ENCODE data around the gene IL3RA.
"Not testable (repeated sequence)": the region's sequence is repeated elsewhere in the genome, so short reads cannot be mapped to it uniquely, and the experiment has no call there.

IL3RA gene

DNA sequence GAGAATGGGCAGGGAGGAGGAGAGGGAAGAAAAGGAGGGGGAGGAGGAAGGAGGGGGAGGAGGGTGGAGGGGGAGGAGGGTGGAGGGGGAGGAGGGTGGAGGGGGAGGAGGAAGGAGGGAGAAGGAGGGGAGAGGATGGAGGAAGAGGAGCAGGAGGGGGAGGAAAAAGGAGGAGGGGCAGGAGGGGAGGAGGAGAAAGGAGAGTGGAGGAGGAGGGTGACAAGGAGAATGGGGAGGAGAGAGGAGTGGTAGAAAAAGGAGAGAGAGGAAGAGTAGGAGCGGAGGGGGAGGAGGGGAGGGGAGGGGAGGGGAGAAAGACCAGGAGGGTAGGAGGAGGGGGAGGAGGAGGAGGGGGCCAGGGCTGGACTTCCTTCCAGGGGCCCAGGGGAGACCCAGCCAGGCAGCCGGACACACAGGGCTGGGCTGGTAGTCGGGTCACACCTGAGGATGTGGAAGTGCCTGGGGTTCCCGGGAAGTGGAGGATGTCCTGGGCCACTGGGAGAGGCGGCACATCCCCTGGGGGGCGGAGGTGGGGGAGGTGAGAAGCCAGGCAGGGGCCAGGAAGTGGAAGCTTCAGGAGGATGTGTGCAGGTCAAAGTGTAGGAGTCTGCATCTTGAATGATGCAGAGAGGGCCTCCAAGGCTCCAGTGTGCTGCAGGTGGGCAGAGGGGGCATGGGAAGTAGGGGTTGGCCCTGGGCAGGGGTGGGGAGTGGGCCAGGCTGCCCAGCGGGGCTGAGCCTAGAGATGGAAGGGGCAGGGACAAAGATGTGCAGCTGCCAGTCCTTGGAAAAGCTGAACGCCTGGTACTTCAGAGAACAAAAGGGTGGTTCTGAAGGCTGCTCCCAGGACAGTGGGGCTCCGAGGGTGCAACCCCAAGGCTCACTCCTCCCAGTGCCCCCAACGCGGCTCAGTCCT lies 18.8 kb downstream of the IL3RA start:
- TF ChIP-seq, protein P1, sequence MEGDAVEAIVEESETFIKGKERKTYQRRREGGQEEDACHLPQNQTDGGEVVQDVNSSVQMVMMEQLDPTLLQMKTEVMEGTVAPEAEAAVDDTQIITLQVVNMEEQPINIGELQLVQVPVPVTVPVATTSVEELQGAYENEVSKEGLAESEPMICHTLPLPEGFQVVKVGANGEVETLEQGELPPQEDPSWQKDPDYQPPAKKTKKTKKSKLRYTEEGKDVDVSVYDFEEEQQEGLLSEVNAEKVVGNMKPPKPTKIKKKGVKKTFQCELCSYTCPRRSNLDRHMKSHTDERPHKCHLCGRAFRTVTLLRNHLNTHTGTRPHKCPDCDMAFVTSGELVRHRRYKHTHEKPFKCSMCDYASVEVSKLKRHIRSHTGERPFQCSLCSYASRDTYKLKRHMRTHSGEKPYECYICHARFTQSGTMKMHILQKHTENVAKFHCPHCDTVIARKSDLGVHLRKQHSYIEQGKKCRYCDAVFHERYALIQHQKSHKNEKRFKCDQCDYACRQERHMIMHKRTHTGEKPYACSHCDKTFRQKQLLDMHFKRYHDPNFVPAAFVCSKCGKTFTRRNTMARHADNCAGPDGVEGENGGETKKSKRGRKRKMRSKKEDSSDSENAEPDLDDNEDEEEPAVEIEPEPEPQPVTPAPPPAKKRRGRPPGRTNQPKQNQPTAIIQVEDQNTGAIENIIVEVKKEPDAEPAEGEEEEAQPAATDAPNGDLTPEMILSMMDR (IDR thresholded peaks at IDR 0.05; ENCODE audit: low read depth, low read length): no peak
- no peak for DNase-seq (ENCODE audit: extremely low read depth, low read depth)

DNA sequence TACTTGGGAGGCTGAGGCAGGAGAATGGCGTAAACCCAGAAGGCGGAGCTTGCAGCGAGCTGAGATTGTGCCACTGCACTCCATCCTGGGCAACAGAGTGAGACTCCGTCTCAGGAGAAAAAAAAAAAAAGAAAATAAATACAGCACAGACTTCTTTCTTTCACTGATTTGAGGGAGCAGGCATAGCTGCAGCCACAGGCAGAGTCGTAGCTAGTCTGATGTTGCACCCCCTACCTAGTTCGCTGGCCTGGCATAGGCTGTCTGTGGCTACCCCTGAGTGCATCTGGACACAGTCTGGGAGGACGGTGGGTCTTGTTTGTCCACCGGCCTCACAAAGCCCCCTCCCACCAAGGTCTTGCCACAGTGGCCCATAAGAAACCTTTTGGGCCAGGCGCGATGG lies 21.4 kb downstream of the IL3RA start:
- no peak for DNase-seq (ENCODE audit: extremely low read depth, low read depth)
- TF ChIP-seq, protein P1 (IDR thresholded peaks at IDR 0.05; ENCODE audit: low read depth, low read length): no peak

DNA sequence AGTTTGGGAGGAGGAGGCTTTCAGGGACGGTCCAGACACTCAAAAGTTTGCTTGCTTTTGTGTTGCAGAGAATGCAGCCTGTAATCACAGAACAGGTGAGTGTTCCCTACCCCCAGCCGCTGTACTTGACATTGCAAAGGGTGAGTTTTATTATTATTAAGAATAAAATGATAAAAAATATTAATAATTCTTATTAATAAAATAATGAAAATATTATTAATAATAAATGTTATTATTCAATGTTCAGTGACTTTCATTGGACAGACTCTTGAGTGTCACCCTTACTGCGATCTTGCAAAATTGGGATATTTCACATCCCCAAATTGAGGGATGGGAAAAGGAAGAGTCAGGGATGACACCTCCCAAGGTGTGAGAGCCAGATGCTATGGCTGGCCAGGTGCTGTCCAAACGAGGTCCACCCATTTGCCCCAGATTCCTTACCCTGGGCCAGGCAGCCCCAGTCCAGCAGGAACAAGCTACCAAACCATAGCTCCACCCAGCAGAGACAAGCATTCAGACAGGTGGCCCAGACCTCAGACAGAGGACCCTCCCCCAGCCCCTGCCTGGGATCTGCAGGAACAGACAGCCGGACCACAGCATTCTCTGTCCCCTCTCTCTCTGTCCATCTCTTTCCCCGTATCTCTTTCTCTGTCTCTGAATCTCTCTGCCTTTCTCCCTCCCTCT lies 22.4 kb downstream of the IL3RA start:
- no peak for DNase-seq (ENCODE audit: extremely low read depth, low read depth)
- TF ChIP-seq, protein P1 (IDR thresholded peaks at IDR 0.05; ENCODE audit: low read depth, low read length): no peak

DNA sequence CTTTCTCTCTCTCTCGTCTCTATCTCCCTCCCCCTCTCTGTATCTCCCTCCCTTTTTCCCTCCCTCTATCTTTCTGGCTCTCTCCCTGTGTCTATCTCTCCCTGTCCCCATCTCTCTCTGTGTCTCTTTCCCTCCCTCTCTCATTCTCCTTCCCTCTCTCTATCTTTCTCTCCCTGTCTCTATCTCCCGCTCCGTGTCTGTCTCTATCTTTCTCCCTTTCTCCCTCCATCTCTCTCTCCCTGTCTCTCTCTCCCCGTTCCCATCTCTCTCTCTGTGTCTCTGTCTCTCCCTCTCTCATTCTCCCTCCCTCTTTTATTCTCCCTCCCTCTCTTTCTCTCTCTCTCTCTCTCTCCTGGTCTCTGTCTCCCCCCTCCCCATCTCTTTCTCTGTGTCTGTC lies 22.9 kb downstream of the IL3RA start:
- TF ChIP-seq, protein P1 (IDR thresholded peaks at IDR 0.05; ENCODE audit: low read depth, low read length): no peak
- no peak for DNase-seq (ENCODE audit: extremely low read depth, low read depth)

DNA sequence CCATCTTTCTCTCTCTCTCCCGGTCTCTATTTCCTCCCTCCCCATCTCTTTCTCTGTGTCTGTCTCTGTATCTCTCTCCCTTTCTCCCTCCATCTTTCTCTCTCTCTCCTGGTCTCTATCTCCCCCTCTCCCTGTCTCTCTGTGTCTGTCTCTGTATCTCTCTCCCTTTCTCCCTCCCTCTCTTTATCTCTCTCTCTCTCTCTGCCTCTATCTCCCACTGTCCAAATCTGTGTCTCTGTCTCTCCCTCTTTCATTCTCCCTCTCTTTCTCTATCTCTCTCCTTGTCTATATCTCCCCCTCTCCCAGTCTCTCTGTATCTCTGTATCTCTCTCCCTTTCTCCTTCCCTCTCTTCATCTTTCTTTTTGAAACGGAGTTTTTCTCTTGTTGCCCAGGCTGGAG lies 23.6 kb downstream of the IL3RA start:
- TF ChIP-seq, protein P1 (IDR thresholded peaks at IDR 0.05; ENCODE audit: low read depth, low read length): no peak
- DNase-seq (ENCODE audit: extremely low read depth, low read depth): no peak

DNA sequence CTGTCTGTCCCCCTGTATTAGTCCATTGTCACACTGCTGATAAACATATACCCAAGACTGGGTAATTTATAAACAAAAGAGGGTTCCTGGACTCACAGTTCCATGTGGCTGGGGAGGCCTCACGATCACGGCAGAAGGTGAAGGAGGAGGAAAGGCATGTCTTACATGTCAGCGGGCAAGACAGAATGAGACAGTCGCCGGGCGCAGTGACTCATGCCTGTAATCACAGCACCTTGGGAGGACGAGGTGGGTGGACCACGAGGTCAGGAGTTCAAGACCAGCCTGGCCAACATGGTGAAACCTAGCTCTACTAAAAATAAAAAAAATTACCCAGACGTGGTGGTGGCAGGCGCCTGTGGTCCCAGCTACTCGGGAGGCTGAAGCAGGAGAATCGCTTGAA lies 24.7 kb downstream of the IL3RA start:
- TF ChIP-seq, protein P1 (IDR thresholded peaks at IDR 0.05; ENCODE audit: low read depth, low read length): no peak
- DNase-seq (ENCODE audit: extremely low read depth, low read depth): no peak

DNA sequence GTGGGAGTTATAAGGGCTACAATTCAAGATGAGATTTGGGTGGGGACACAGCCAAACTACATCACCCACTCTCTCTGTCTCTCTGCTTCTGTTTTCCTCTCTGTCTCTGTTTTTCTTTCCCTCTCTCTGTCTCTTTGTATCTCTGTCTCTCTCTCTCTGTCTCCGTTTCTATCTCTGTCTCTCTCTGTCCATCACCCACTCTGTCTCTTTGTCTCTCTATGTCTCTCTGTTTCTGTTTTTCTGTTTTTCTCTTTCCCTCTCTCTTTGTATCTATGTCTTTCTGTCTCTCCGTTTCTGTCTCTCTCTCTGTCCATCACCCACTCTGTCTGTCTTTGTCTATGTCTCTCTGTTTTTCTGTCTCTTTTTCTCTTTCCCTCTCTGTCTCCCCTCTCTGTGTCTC lies 25.3 kb downstream of the IL3RA start:
- TF ChIP-seq, protein P1 (IDR thresholded peaks at IDR 0.05; ENCODE audit: low read depth, low read length): no peak
- no peak for DNase-seq (ENCODE audit: extremely low read depth, low read depth)

DNA sequence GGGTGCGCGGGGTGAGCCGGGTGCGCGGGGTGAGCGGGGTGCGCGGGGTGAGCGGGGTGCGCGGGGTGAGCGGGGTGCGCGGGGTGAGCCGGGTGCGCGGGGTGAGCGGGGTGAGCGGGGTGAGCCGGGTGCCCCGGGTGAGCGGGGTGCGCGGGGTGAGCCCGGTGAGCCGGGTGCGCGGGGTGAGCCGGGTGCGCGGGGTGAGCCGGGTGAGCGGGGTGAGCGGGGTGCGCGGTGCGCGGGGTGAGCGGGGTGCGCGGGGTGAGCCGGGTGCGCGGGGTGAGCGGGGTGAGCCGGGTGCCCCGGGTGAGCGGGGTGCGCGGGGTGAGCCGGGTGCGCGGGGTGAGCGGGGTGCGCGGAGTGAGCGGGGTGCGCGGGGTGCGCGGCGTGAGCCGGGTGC lies 29.8 kb downstream of the IL3RA start:
- DNase-seq (ENCODE audit: extremely low read depth, low read depth): not testable (repeated sequence)
